Trophoblast cell (in vitro differentiated cells and primary cell): ENCODE results near the gene PTPRN2.

ENCODE experiments used
- DNase-seq, 2 donors: peaks; one replicate each; pipeline ENCODE4 v3.0.0-alpha.2; 2016
- H2AFZ ChIP-seq: 2 replicates; pipeline ENCODE4 v1.6.1; 2013; ENCODE audit warnings: low read length, moderate library complexity, mild to moderate bottlenecking; ENCODE audit not compliant: insufficient read depth, poor library complexity
- H2AK5ac ChIP-seq: 2 replicates; pipeline ENCODE4 v1.6.1; 2013; ENCODE audit warnings: mild to moderate bottlenecking, low read length
- H2BK120ac ChIP-seq: 2 replicates; pipeline ENCODE4 v1.6.1; 2013; ENCODE audit warnings: low read length, mild to moderate bottlenecking, moderate library complexity; ENCODE audit not compliant: insufficient read depth, poor library complexity
- H2BK12ac ChIP-seq: 2 replicates; pipeline ENCODE4 v1.6.1; 2013; ENCODE audit warnings: mild to moderate bottlenecking, low read length, moderate library complexity
- H2BK5ac ChIP-seq: 2 replicates; pipeline ENCODE4 v1.6.1; 2013; ENCODE audit warnings: low read length, low read depth, moderate library complexity, mild to moderate bottlenecking; ENCODE audit not compliant: poor library complexity
- H3K14ac ChIP-seq: 2 replicates; pipeline ENCODE4 v1.6.1; 2013; ENCODE audit warnings: mild to moderate bottlenecking, low read length
- H3K18ac ChIP-seq: 2 replicates; pipeline ENCODE4 v1.6.1; 2013; ENCODE audit warnings: mild to moderate bottlenecking, low read length
- H3K23ac ChIP-seq: 2 replicates; pipeline ENCODE4 v1.6.1; 2013; ENCODE audit warnings: low read length
- H3K27ac ChIP-seq: 2 replicates; pipeline ENCODE4 v1.5.1; 2013; ENCODE audit warnings: low read depth, mild to moderate bottlenecking, inconsistent platforms, low read length, moderate library complexity
- H3K27me3 ChIP-seq: 2 replicates; pipeline ENCODE4 v1.6.1; 2013; ENCODE audit warnings: inconsistent platforms, mild to moderate bottlenecking, low read length, moderate library complexity; ENCODE audit not compliant: insufficient read depth
- H3K36me3 ChIP-seq, 2 experiments: 1 replicate in 1 of 2; 2 replicates in 1 of 2; pipeline ENCODE4 v1.6.1; 2013; ENCODE audit warnings: low read length in 2 of 2, mild to moderate bottlenecking in 2 of 2, moderate library complexity in 1 of 2; ENCODE audit not compliant: insufficient read depth in 2 of 2, control insufficient read depth in 1 of 2
- H3K4ac ChIP-seq: 2 replicates; pipeline ENCODE4 v1.6.1; 2013; ENCODE audit warnings: low read depth, mild to moderate bottlenecking, low read length, moderate library complexity
- H3K4me1 ChIP-seq, 2 experiments: 1 replicate in 1 of 2; 2 replicates in 1 of 2; pipeline ENCODE4 v1.6.1; 2013; ENCODE audit warnings: low read length in 2 of 2, mild to moderate bottlenecking in 2 of 2, moderate library complexity in 1 of 2; ENCODE audit not compliant: insufficient read depth in 2 of 2, control insufficient read depth in 1 of 2
- H3K4me2 ChIP-seq: 2 replicates; pipeline ENCODE4 v1.6.1; 2013; ENCODE audit warnings: inconsistent platforms, mild to moderate bottlenecking, low read length, moderate library complexity
- H3K4me3 ChIP-seq: 2 replicates; pipeline ENCODE4 v1.5.1; 2013; ENCODE audit warnings: mild to moderate bottlenecking, low read depth, low read length, inconsistent platforms
- H3K79me1 ChIP-seq: one replicate; pipeline ENCODE4 v1.6.1; 2013; ENCODE audit warnings: low read length
- H3K79me2 ChIP-seq: 2 replicates; pipeline ENCODE4 v1.6.1; 2013; ENCODE audit warnings: low read length, mild to moderate bottlenecking; ENCODE audit not compliant: control insufficient read depth, insufficient read depth, poor library complexity
- H3K9ac ChIP-seq: 2 replicates; pipeline ENCODE4 v1.6.1; 2013; ENCODE audit warnings: mild to moderate bottlenecking, low read length
- H3K9me3 ChIP-seq: 2 replicates; pipeline ENCODE4 v1.6.1; 2013; ENCODE audit warnings: low read depth, mild to moderate bottlenecking, control low read depth, inconsistent platforms, low read length; ENCODE audit not compliant: insufficient read depth
- H4K12ac ChIP-seq: 2 replicates; pipeline ENCODE4 v1.6.1; 2013; ENCODE audit warnings: low read depth, mild to moderate bottlenecking, low read length, moderate library complexity
- H4K8ac ChIP-seq: 2 replicates; pipeline ENCODE4 v1.6.1; 2013; ENCODE audit warnings: low read depth, mild to moderate bottlenecking, low read length, moderate library complexity
- H4K91ac ChIP-seq: one replicate; pipeline ENCODE4 v1.6.1; 2013; ENCODE audit warnings: low read depth, mild to moderate bottlenecking, low read length, moderate library complexity
- WGBS: extraction: QIAGEN DNeasy Blood & Tissue Kit; methylation state at CpG from one replicate; pipeline ENCODE4 v1.1.7; 2013; ENCODE audit warnings: missing lambda C conversion rate; ENCODE audit not compliant: insufficient read length, insufficient coverage; ENCODE audit errors: extremely low coverage; 5-methylcytosine and 5-hydroxymethylcytosine counted together

The PTPRN2 gene

DNA sequence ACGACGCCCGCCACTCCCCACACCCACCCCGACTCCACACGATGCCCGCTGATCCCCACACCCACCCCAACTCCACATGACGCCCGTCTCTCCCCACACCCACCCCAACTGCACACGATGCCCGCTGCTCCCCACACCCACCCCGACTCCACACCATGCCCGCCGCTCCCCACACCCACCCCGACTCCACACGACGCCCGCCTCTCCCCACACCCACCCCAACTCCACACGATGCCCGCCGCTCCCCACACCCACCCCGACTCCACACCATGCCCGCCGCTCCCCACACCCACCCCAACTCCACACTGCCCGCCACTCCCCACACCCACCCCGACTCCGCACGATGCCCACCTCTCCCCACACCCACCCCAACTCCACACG is 933.8 kb downstream of the PTPRN2 start:
- Histone ChIP-seq H2BK5ac (no peak overlapping the region), H2BK120ac (no peak overlapping the region), H3K27me3 (no peaks in the 10 kb centered on the region), H3K4ac (no peak overlapping the region), H2AK5ac (no peak overlapping the region), H3K36me3 (no peaks in the 10 kb centered on the region), H2BK12ac (no peak overlapping the region), H3K27ac (no peak overlapping the region), H4K91ac (no peak overlapping the region), H4K8ac (no peak overlapping the region), H4K12ac (no peak overlapping the region), H3K9me3 (peaks cover 6% of the 10 kb centered on the region), H3K23ac (no peak overlapping the region), H3K18ac (no peak overlapping the region), H3K14ac (no peak overlapping the region), H3K79me2 (no peaks in the 10 kb centered on the region), H3K4me3 (no peak overlapping the region), H3K9ac (no peak overlapping the region), H3K4me2 (no peak overlapping the region), H2AFZ (no peak overlapping the region), H3K79me1 (no peaks in the 10 kb centered on the region), H3K4me1 (no peaks in the 10 kb centered on the region)
- no peak for DNase-seq
- WGBS = no CpG with 5 or more reads among the region's 28 CpGs

DNA sequence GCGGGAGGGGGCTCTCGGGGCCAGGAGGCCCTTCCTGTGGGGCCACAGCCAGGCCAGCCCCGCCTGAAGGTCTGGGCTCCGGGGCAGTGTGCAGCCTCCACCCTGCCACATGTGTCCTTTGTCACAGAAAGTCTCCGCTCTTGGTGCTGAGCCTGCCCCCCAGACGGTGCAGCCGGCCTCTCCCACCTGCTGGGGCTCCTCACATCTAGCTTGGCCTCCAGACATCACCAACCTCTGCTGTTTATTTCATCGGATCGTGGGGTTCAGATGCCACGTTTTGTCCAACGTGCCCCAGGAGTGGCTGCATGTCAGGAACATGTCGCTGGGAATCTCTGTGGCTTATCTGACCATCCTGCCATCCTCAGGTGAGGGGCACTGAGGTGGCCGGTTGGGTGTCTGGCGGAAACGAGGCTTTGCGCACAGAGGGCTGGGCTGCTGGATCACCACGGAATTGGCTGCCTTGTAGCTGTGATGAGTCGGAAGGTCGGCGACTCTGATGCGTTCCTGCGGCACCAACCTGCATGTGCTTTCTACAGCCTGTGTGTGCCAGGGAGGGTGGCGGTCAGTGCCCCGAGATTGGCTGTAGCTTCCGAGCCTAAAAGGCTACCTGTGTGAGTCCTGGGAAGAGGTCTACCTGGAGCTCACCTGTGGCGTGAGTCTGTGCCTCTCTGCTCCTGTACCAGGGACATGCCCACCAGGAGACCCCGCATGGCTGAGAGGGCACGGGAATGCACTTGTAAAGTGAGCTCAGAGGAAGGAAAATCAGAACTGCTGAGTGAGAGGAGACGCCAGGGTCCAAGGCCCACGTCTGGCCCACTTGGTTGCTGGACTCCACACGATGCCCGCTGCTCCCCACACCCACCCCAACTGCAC is 934.4 kb downstream of the PTPRN2 start:
- H3K79me2 ChIP-seq = no peaks in the 10 kb centered on the region
- H3K4me2 ChIP-seq = no peak overlapping the region
- H3K27me3 ChIP-seq = no peaks in the 10 kb centered on the region
- peaks cover 6% of the 10 kb centered on the region for H3K9me3 ChIP-seq
- H3K79me1 ChIP-seq = no peaks in the 10 kb centered on the region
- H3K4ac ChIP-seq = no peak overlapping the region
- no peak overlapping the region for H2BK120ac ChIP-seq
- no peaks in the 10 kb centered on the region for H3K4me1 ChIP-seq
- no peak overlapping the region for H2BK5ac ChIP-seq
- no peak overlapping the region for H2AK5ac ChIP-seq
- no peak for DNase-seq
- no peak overlapping the region for H2AFZ ChIP-seq
- no peak overlapping the region for H4K8ac ChIP-seq
- no peak overlapping the region for H3K23ac ChIP-seq
- no peak overlapping the region for H3K4me3 ChIP-seq
- peak overlapping the region; percentile 43 for H4K12ac ChIP-seq
- no peak overlapping the region for H2BK12ac ChIP-seq
- no peak overlapping the region for H3K14ac ChIP-seq
- no peak overlapping the region for H3K18ac ChIP-seq
- no peaks in the 10 kb centered on the region for H3K36me3 ChIP-seq
- WGBS = no CpG with 5 or more reads among the region's 32 CpGs
- H4K91ac ChIP-seq = no peak overlapping the region
- no peak overlapping the region for H3K27ac ChIP-seq
- no peak overlapping the region for H3K9ac ChIP-seq

DNA sequence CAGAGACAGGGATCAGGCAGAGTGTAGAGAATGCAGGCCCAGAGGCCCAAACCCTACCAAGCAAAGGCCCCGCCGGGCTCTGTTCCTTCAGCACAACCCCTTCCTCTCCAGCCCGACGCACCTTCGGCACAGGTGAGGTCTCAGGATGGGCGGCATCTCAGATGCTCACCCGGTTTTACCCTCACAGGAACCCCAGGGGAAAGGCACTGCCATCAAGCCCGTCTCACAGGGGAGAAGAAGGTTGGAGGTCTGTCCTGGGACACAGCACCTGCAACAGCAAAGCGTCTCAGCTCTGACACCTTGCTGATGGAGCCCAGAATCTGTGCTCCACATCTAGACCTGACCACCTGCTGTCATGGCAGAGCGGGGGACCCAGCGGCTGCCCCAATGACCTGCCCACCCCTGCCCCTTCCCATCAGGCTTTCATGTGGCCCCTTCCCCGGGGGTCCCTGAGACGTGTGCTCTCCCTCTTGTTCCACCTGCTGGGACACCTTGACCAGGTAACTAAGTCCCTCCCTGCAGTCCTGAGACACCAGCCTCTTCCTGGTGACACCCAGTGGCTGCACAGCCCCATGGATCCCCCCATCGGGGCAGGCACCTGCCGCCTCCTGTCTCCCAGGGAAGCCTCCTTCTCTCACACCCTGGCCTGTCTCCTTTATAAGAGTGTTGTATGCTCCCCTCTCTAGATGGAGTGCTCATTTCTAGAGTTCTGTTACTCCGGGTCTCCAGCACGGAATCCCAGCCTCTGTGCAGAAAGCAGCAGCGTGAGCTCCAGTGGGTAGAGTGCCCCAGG is 935.3 kb downstream of the PTPRN2 start:
- Histone ChIP-seq H3K4ac (no peak overlapping the region), H4K91ac (no peak overlapping the region), H3K18ac (no peak overlapping the region), H2AFZ (no peak overlapping the region), H3K4me3 (no peak overlapping the region), H2BK12ac (no peak overlapping the region), H3K9ac (no peak overlapping the region), H3K14ac (no peak overlapping the region), H2BK5ac (no peak overlapping the region), H3K23ac (no peak overlapping the region), H2AK5ac (no peak overlapping the region), H3K79me2 (no peaks in the 10 kb centered on the region), H3K4me1 (no peaks in the 10 kb centered on the region), H3K4me2 (no peak overlapping the region), H3K27me3 (no peaks in the 10 kb centered on the region), H2BK120ac (no peak overlapping the region), H4K8ac (no peak overlapping the region), H3K36me3 (no peaks in the 10 kb centered on the region), H4K12ac (no peak overlapping the region), H3K9me3 (peaks cover 4% of the 10 kb centered on the region), H3K79me1 (no peaks in the 10 kb centered on the region), H3K27ac (no peak overlapping the region)
- no peak for DNase-seq
- no CpG with 5 or more reads among the region's 18 CpGs for WGBS

DNA sequence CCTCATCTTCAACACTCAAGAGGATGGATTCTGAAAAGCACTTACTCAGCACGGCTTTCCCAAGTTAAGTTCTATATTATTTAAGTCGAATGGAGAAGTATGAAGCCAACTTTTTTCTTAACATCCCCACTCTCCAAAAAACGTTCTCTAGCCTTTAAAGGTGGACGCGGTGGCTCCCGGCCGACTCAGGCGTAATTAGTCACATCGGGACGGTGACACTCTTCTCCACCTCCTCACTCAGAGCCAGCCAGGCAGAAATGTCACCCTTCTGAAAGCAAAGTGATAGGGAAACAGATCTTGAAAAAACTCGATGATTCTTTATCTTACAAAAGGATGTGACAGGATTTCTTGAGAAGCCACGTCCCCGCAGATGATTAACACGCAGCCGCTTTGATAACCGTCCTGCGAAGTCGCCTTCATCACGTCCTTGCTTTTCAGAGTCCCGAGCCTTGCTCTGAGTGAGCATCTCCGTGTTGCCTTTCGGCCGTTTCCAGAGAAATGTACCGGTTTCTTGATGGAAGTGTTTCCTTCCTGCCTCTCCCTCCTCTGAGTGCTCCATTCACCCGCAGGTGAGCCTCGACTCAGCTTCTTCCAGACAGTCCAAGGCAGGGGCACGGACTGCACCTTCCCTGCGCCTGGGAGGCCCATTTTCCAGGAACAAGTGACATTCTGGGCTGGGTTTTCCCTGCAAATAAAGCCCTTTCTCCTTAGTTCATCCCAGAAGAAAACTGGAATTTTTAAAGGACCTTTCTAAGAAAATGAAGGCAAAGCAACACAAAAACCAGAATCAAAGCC is 936.1 kb downstream of the PTPRN2 start:
- no peaks in the 10 kb centered on the region for H3K36me3 ChIP-seq
- H4K8ac ChIP-seq = no peak overlapping the region

More for the DNA sequence above, 936.1 kb downstream of the PTPRN2 start:
- Histone ChIP-seq H3K4me3 (no peak overlapping the region), H3K27ac (no peak overlapping the region), H3K14ac (no peak overlapping the region), H2BK12ac (no peak overlapping the region), H3K4me1 (no peaks in the 10 kb centered on the region), H2AFZ (no peak overlapping the region), H3K23ac (no peak overlapping the region), H2BK120ac (no peak overlapping the region), H2BK5ac (no peak overlapping the region), H3K79me2 (no peaks in the 10 kb centered on the region), H3K18ac (no peak overlapping the region), H4K91ac (no peak overlapping the region), H3K9me3 (peaks cover 5% of the 10 kb centered on the region), H2AK5ac (no peak overlapping the region), H3K27me3 (no peaks in the 10 kb centered on the region), H3K4ac (no peak overlapping the region), H3K9ac (no peak overlapping the region), H3K79me1 (no peaks in the 10 kb centered on the region), H3K4me2 (no peak overlapping the region), H4K12ac (no peak overlapping the region)
- DNase-seq = no peak
- WGBS = no CpG with 5 or more reads among the region's 28 CpGs
